DND-41 (cell line): Measurements from ENCODE around the gene TTLL9.

Experiments used
- ATAC-seq: fragments of 200-7000 bp; cut with Tn5 transposase; 3 replicates; pipeline ENCODE4 v1.9.1; 2021; ENCODE audit warnings: low read depth; ENCODE audit not compliant: insufficient read depth
- DNase-seq: peaks from one replicate; pipeline ENCODE4 v3.0.0-alpha.2; 2020
- H2AFZ ChIP-seq: 2 replicates; pipeline ENCODE4 v1.6.0; 2012; ENCODE audit warnings: low read depth, low read length
- H3K27ac ChIP-seq: 2 replicates; pipeline ENCODE4 v1.5.1; 2012; ENCODE audit warnings: low read length, inconsistent platforms
- H3K27me3 ChIP-seq: fragments of 200-600 bp; sonication (generic); 2 replicates; pipeline ENCODE4 v1.6.0; 2012; ENCODE audit warnings: low read length, mild to moderate bottlenecking, inconsistent platforms; ENCODE audit not compliant: insufficient read depth, poor library complexity
- H3K36me3 ChIP-seq: 2 replicates; pipeline ENCODE4 v1.5.1; 2012; ENCODE audit warnings: low read length, inconsistent platforms; ENCODE audit not compliant: insufficient read depth
- H3K4me1 ChIP-seq: 2 replicates; pipeline ENCODE4 v1.5.1; 2012; ENCODE audit warnings: mild to moderate bottlenecking, low read length; ENCODE audit not compliant: insufficient read depth
- H3K4me2 ChIP-seq: 2 replicates; pipeline ENCODE4 v1.6.0; 2012; ENCODE audit warnings: mild to moderate bottlenecking, moderate library complexity, low read length, inconsistent platforms; ENCODE audit not compliant: insufficient read depth
- H3K4me3 ChIP-seq, 2 experiments: fragments of 200-600 bp in 1 of 2; shearing (Covaris generic) in 1 of 2; 2 replicates each; pipeline ENCODE4 v1.5.1; 2012 to 2016; ENCODE audit warnings: inconsistent platforms in 2 of 2, low read length in 2 of 2, mild to moderate bottlenecking in 2 of 2, low read depth in 1 of 2, moderate library complexity in 1 of 2
- H3K79me2 ChIP-seq: 2 replicates; pipeline ENCODE4 v1.6.0; 2012; ENCODE audit warnings: low read length, inconsistent platforms; ENCODE audit not compliant: insufficient read depth
- H3K9ac ChIP-seq: 2 replicates; pipeline ENCODE4 v1.6.0; 2012; ENCODE audit warnings: low read depth, mild to moderate bottlenecking, inconsistent platforms, low read length, moderate library complexity
- H3K9me3 ChIP-seq: 2 replicates; pipeline ENCODE4 v1.5.1; 2012; ENCODE audit warnings: low read length, moderate library complexity, mild to moderate bottlenecking, inconsistent platforms; ENCODE audit not compliant: insufficient read depth, severe bottlenecking
- H4K20me1 ChIP-seq: 2 replicates; pipeline ENCODE4 v1.6.0; 2012; ENCODE audit warnings: low read length; ENCODE audit not compliant: insufficient read depth
- CTCF ChIP-seq: IDR thresholded peaks from 2 replicates; pipeline ENCODE4 v1.5.1; 2012; ENCODE audit warnings: borderline replicate concordance, low read length, moderate library complexity, mild to moderate bottlenecking; ENCODE audit not compliant: poor library complexity, severe bottlenecking; ENCODE audit errors: extremely low read depth
- EZH2 ChIP-seq: IDR thresholded peaks from 3 replicates; pipeline ENCODE4 v1.6.1; 2012; ENCODE audit warnings: borderline replicate concordance, low read depth, mild to moderate bottlenecking, moderate library complexity, low read length, inconsistent platforms; ENCODE audit not compliant: severe bottlenecking

TTLL9 gene

GRCh38 chr20:31859998-31860380 is 10.4 kb upstream of the TTLL9 start:
- Histone ChIP-seq H3K9me3 (no peaks in the 10 kb centered on the region), H4K20me1 (no peaks in the 10 kb centered on the region), H3K27me3 (peaks cover 43% of the 10 kb centered on the region), H3K4me1 (peaks cover 20% of the 10 kb centered on the region), H3K9ac (no peak overlapping the region), H3K27ac (no peak overlapping the region), H3K4me2 (peak overlapping the region; percentile 99; the same call in 1 of the 2 replicates), H3K4me3 (no peak overlapping the region), H3K79me2 (no peaks in the 10 kb centered on the region), H2AFZ (no peak overlapping the region), H3K36me3 (no peaks in the 10 kb centered on the region)
- ATAC-seq (no peak), DNase-seq (no peak)
- no peak for TF ChIP-seq EZH2

GRCh38 chr20:31860390-31861134 is 9.9 kb upstream of the TTLL9 start:
- H3K9ac ChIP-seq, result peak overlapping the region; percentile 68
- H4K20me1 ChIP-seq, result no peaks in the 10 kb centered on the region
- H3K4me3 ChIP-seq, result peak overlapping the region; percentile 32 to 76; a peak in 3 of 4 replicates
- peaks cover 20% of the 10 kb centered on the region for H3K4me1 ChIP-seq
- DNase-seq (no peak), ATAC-seq (no peak)
- peak overlapping the region; percentile 93 for H2AFZ ChIP-seq
- no peak overlapping the region; the same call in 1 of the 2 replicates for H3K27ac ChIP-seq
- no peaks in the 10 kb centered on the region for H3K79me2 ChIP-seq
- H3K4me2 ChIP-seq, result peak overlapping the region; percentile 99
- no peaks in the 10 kb centered on the region for H3K36me3 ChIP-seq
- TF ChIP-seq EZH2 (peak; percentile 24), CTCF (peak; percentile 3)
- peaks cover 38% of the 10 kb centered on the region for H3K27me3 ChIP-seq
- H3K9me3 ChIP-seq, result no peaks in the 10 kb centered on the region

- Histone ChIP-seq H3K27ac (no peak overlapping the region; the same call in 1 of the 2 replicates), H3K9ac (peak overlapping the region; percentile 68), H3K27me3 (peaks cover 38% of the 10 kb centered on the region)
Measured at GRCh38 chr20:31861135-31861384, 9.4 kb upstream of the TTLL9 start.

More at GRCh38 chr20:31861135-31861384, 9.4 kb upstream of the TTLL9 start:
- DNase-seq (no peak), ATAC-seq (peak; percentile 65)
- TF ChIP-seq CTCF (no peak), EZH2 (peak; percentile 59)
- peak overlapping the region; percentile 93 for H2AFZ ChIP-seq
- H3K36me3 ChIP-seq, result no peaks in the 10 kb centered on the region
- peak overlapping the region; percentile 32 to 76; a peak in 3 of 4 replicates for H3K4me3 ChIP-seq
- no peaks in the 10 kb centered on the region for H3K79me2 ChIP-seq
- peak overlapping the region; percentile 99 for H3K4me2 ChIP-seq
- no peaks in the 10 kb centered on the region for H3K9me3 ChIP-seq
- H4K20me1 ChIP-seq, result no peaks in the 10 kb centered on the region
- peaks cover 20% of the 10 kb centered on the region for H3K4me1 ChIP-seq
